Measurements from ENCODE around the gene SOD1. TPM values are rescaled to one million over a fixed set of nuclear protein-coding genes. Genes with fewer than 3 reads are reported as not detected.

The SOD1 gene
- total and polyA plus RNA-seq, 3 donors from 2014 or later, result 135 to 265 (median 170) TPM

DNA sequence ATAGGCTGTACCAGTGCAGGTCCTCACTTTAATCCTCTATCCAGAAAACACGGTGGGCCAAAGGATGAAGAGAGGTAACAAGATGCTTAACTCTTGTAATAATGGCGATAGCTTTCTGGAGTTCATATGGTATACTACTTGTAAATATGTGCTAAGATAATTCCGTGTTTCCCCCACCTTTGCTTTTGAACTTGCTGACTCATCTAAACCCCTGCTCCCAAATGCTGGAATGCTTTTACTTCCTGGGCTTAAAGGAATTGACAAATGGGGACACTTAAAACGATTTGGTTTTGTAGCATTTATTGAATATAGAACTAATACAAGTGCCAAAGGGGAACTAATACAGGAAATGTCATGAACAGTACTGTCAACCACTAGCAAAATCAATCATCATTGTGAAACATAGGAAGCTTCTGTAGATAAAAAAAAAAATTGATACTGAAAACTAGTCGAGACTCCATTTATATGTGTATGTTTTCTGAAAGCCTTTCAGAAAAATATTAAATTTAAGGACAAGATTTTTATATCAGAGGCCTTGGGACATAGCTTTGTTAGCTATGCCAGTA, 7.0 kb downstream of the SOD1 start:
- H3K27ac ChIP-seq, result no peak overlapping the region
- intact Hi-C loops (cut with DNase I; ENCODE audit: low total_unique reads), result no loop called here
- DNase-seq, result no peak
- H3K4me1 ChIP-seq, result peaks cover 5% of the 10 kb centered on the region
- H3K4me3 ChIP-seq, result no peak overlapping the region
- no peaks in the 10 kb centered on the region for H3K27me3 ChIP-seq
- H3K36me3 ChIP-seq (ENCODE audit: low read depth, missing control alignments), result no peaks in the 10 kb centered on the region
- TF ChIP-seq CTCF (IDR thresholded peaks at IDR 0.05) (no peak), POLR2A (IDR thresholded peaks at IDR 0.05) (no peak)
- H3K9me3 ChIP-seq, result no peaks in the 10 kb centered on the region
- 75 to 84% methylated on average over 5 of the region's 5 CpGs for WGBS, 2 donors

- no peak for DNase-seq
- TF ChIP-seq POLR2A (IDR thresholded peaks at IDR 0.05) (no peak), CTCF (IDR thresholded peaks at IDR 0.05) (no peak)
- Histone ChIP-seq H3K4me1 (peaks cover 5% of the 10 kb centered on the region), H3K9me3 (no peaks in the 10 kb centered on the region), H3K27ac (no peak overlapping the region), H3K4me3 (no peak overlapping the region), H3K27me3 (no peaks in the 10 kb centered on the region), H3K36me3 (ENCODE audit: low read depth, missing control alignments) (no peaks in the 10 kb centered on the region)
- intact Hi-C loops (cut with DNase I; ENCODE audit: low total_unique reads), result no loop called here
- WGBS, 2 donors, result 69 to 74% methylated on average over 5 of the region's 5 CpGs
Measured at GRCh38 chr21:31667132-31667531, 7.6 kb downstream of the SOD1 start.

- no peaks in the 10 kb centered on the region for H3K27me3 ChIP-seq
- no peak for DNase-seq
- no peaks in the 10 kb centered on the region for H3K36me3 ChIP-seq (ENCODE audit: low read depth, missing control alignments)
- H3K4me3 ChIP-seq, result no peak overlapping the region
- no peak overlapping the region for H3K27ac ChIP-seq
- H3K4me1 ChIP-seq, result peaks cover 5% of the 10 kb centered on the region
- no peaks in the 10 kb centered on the region for H3K9me3 ChIP-seq
- intact Hi-C loops (cut with DNase I; ENCODE audit: low total_unique reads), result no loop called here
- TF ChIP-seq POLR2A (IDR thresholded peaks at IDR 0.05) (no peak), CTCF (IDR thresholded peaks at IDR 0.05) (no peak)
Measured at GRCh38 chr21:31667639-31668038, 8.1 kb downstream of the SOD1 start.

DNA sequence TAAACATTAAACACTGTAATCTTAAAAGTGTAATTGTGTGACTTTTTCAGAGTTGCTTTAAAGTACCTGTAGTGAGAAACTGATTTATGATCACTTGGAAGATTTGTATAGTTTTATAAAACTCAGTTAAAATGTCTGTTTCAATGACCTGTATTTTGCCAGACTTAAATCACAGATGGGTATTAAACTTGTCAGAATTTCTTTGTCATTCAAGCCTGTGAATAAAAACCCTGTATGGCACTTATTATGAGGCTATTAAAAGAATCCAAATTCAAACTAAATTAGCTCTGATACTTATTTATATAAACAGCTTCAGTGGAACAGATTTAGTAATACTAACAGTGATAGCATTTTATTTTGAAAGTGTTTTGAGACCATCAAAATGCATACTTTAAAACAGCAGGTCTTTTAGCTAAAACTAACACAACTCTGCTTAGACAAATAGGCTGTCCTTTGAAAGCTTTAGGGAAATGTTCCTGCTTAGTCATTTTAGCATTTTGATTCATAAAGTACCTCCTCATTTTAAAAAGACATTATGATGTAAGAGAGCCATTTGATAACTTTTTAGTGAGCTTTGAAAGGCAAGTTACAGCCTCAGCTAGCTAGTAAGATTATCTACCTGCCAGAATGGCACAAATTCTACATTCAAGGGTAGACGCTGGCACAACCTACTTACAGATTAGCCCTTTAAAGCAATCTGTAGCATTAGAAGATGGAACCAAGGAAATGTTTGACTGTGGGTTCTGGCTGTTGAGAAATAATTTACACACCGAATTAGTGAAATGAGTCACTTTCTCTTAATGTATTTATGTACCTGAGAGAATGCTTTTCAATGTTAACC, 9.4 kb downstream of the SOD1 start:
- Histone ChIP-seq H3K4me3 (no peak overlapping the region), H3K36me3 (ENCODE audit: low read depth, missing control alignments) (no peaks in the 10 kb centered on the region), H3K9me3 (no peaks in the 10 kb centered on the region), H3K4me1 (peaks cover 5% of the 10 kb centered on the region), H3K27me3 (no peaks in the 10 kb centered on the region), H3K27ac (no peak overlapping the region)
- 78 to 84% methylated on average over 2 of the region's 2 CpGs for WGBS, 2 donors
- intact Hi-C loops (cut with DNase I; ENCODE audit: low total_unique reads), result no loop called here
- DNase-seq, result no peak
- no peak for TF ChIP-seq CTCF (IDR thresholded peaks at IDR 0.05)
- TF ChIP-seq POLR2A (IDR thresholded peaks at IDR 0.05), result no peak

All from testis (tissue), 3 donors.